Fibroblast of lung (primary cell): ENCODE data around the gene RPL18A.

ENCODE experiments used
- CTCF ChIP-seq, 2 donors: IDR thresholded peaks in 1 of 2; conservative IDR thresholded peaks in 1 of 2; 1 replicate in 1 of 2; 2 replicates in 1 of 2; pipeline ENCODE4 v1.5.1; 2011 to 2012; ENCODE audit warnings: low read length in 2 of 2, control low read depth in 1 of 2, inconsistent platforms in 1 of 2, low read depth in 1 of 2, mild to moderate bottlenecking in 1 of 2
- EZH2 ChIP-seq: IDR thresholded peaks from 2 replicates; pipeline ENCODE4 v1.5.1; 2012; ENCODE audit warnings: low read length, control low read depth, mild to moderate bottlenecking; ENCODE audit errors: missing control alignments

DNA sequence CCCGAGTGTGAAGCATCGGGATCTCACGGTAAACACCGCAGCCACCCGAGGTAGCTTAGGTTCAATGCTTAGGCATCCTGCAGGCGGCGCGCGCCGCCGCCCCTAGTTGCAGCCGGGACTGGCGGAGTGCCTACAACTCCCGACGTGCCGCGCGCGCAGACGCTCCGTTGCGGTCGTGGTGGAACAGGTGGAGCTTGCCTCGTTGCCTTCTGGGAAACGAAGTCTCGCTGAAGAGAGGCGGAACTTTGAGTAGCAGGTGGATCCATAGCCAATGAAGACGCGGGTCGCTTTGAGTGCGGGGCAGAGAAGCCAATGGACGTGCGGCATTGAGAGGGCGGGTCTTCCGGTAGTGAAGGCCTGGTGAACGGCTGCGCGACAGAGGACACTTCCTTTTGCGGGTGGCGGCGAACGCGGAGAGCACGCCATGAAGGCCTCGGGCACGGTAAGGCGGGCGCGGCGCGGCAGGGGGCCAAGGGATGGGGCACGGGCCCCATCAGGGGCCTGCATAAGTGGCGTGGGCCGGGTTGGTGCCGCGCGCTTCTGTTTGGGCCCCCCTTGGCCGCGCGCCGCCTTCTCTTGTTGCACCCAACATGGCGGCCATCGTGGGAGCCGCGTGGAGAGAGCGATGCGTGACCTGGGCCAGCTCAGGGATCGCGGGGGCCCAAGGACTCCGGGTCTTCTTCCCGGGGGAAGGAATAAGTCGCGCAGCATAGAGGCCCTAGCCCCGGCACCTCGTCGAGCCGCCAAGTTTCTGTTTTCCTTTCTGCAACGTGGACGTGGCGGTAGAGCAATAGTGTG is at the start of gene RPL18A:
- TF ChIP-seq EZH2 (no peak), CTCF (conservative IDR thresholded peaks at IDR 0.05 in 1 of 2, IDR thresholded peaks at IDR 0.05 in 1 of 2; ENCODE audit: low read depth in 1 of 2, low read length in 2 of 2) (peak; percentile 78)
